Ureter (tissue), 1 donor: ENCODE results near the gene PCDHAC1. TPM values are rescaled to one million over a fixed set of nuclear protein-coding genes. Genes with fewer than 3 reads are reported as not detected.

Experiments used
- DNase-seq: peaks from one replicate; pipeline ENCODE4 v3.0.0-alpha.2; 2020; ENCODE audit warnings: low spot score
- total RNA-seq: library from RNA; stranded (reverse); gene quantifications from one replicate; pipeline ENCODE4 v1.2.4, GENCODE V29; 2023
- donor health status: DM: yes; HTN: yes; CAD: no.

PCDHAC1 gene
- total RNA-seq, 1 donor from 2014 or later = 0.47 TPM

DNA sequence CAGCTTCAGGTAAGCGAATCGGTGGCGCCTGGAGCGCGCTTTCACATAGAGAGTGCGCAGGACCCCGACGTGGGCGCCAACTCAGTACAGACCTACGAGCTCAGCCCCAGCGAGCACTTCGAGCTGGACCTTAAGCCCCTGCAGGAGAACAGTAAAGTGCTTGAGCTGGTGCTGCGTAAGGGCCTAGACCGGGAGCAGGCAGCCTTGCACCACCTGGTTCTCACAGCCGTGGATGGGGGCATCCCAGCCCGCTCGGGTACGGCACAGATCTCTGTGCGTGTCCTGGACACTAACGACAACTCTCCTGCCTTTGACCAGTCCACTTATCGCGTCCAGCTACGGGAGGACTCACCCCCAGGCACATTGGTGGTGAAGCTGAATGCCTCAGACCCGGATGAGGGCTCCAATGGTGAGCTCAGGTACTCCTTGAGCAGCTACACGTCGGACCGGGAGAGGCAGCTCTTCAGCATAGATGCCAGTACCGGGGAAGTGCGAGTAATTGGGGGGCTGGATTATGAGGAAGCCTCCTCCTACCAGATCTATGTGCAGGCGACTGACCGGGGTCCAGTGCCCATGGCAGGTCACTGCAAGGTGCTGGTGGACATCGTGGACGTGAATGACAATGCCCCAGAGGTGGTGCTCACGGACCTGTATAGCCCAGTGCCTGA lies 41.3 kb downstream of the PCDHAC1 start:
- no peak for DNase-seq

DNA sequence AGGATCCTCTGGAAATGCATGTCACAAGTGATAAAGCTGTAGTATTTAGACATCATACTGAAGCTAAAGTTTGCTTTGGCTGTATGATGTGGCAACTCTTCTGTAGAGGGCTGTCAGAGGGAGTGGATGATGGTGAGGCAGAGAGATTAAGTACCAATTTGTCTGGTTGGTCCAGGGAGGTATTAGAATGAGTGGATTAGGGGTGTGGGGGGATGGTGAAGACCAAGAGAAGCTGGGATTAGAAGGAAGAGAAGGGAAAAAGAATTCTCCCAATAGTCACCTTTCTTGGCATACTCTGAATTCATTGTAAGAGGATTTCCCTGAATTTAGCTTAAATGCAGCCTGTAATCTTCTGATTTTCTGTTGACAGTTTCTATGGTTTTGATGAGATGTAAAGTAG lies 43.8 kb downstream of the PCDHAC1 start:
- DNase-seq = no peak

DNA sequence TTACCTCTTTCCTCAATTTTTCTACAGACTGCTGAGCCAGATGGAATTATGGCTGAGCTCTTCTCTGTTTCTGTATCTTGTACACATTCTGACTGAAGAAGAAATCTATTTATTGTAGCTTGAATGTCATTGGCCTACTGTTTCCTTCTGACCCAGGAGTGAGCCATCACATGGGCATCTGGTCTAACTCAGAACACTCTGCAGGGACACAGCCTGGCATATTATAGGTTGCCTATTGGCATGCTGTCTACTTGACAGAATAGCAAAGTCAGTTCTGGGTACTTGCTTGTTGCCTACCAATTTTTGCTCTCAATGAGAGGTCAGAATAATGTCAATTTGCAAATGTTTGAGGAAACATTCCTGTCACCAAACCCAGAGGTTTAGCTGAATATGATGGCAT lies 47.5 kb downstream of the PCDHAC1 start:
- no peak for DNase-seq

DNA sequence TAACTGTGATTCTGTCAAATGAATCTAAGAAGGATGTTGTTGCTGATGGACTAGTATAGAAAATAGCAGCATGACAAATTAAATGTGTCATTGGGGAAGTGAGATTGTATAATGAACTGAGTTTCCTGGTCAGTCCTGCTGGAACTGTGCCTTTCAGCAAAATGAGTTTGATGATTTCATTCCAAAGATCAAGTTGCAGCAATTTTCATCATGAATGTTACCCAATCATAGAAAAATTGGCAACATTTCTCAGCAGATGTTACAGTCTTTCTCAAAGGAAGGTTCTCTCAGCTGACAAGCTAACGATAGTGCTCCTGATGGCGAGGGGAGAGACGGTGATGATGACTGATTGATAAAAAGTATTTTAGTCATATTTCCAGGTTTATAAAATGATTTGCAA lies 50.9 kb downstream of the PCDHAC1 start:
- no peak for DNase-seq

DNA sequence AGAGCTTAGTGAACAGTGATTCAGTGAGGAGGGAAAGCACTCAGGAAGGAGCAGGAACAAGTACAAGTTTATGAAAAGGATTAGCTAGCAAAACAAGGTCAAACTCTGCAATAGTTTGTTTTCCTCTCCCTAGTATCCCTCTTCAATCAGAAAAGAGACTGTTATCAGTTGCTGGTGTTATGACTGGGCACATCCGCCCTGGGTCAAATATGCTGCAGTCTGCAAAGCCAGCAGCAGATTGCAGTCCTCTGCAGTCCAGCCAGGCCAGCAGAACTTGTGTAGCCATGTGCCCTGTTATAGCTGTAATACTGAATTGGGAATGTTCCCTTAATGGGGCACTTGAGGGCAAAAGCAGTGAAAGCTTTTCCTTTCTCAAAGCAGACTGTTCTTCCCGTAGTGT lies 52.2 kb downstream of the PCDHAC1 start:
- DNase-seq = no peak

DNA sequence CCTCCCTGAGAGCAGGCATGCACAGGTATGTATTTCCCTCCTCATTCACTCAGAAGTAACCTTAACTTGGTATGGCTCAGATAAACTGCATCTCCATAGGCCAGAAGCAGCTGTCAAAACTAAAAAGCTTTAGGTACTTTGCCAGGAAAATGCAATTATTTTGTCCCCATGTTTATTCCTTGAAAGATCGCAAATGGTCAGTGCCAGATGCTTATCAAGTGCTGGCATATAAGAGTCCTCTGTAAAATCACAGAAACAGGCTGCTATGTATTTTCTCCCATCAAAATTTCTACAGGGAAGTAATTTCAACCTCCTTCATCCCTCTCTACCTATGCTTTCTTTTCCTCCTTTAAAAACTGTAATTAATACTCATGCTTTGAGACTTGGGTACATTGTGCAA lies 52.9 kb downstream of the PCDHAC1 start:
- no peak for DNase-seq

Other genes starting within 250 kb of the PCDHAC1 start
- gene HARS1, start 234.9 kb upstream of the PCDHAC1 start, total RNA-seq = 57.0 TPM
- gene HARS2, start 234.8 kb upstream of the PCDHAC1 start, total RNA-seq = 34.0 TPM
- gene ZMAT2, start 225.9 kb upstream of the PCDHAC1 start, total RNA-seq = 58.5 TPM
- not detected for gene PCDHA1, start 140.2 kb upstream of the PCDHAC1 start, total RNA-seq
- gene PCDHA2, start 131.4 kb upstream of the PCDHAC1 start, total RNA-seq = not detected
- gene PCDHA3, start 125.2 kb upstream of the PCDHAC1 start, total RNA-seq = 0.31 TPM
- 1.5 TPM for gene PCDHA4, start 119.2 kb upstream of the PCDHAC1 start, total RNA-seq
- gene PCDHA5, start 104.7 kb upstream of the PCDHAC1 start, total RNA-seq = 0.49 TPM
- 0.96 TPM for gene PCDHA6, start 98.3 kb upstream of the PCDHAC1 start, total RNA-seq
- gene PCDHA7, start 92.0 kb upstream of the PCDHAC1 start, total RNA-seq = 1.1 TPM
- gene PCDHA8, start 85.1 kb upstream of the PCDHAC1 start, total RNA-seq = not detected
- 0.34 TPM for gene PCDHA9, start 77.9 kb upstream of the PCDHAC1 start, total RNA-seq
- 1.5 TPM for gene PCDHA10, start 70.4 kb upstream of the PCDHAC1 start, total RNA-seq
- 0.57 TPM for gene PCDHA11, start 57.3 kb upstream of the PCDHAC1 start, total RNA-seq
- 0.89 TPM for gene PCDHA12, start 51.0 kb upstream of the PCDHAC1 start, total RNA-seq
- 0.42 TPM for gene PCDHA13, start 44.2 kb upstream of the PCDHAC1 start, total RNA-seq
- gene PCDHAC2, start 40.2 kb downstream of the PCDHAC1 start, total RNA-seq = 4.0 TPM
- gene PCDHB1, start 125.1 kb downstream of the PCDHAC1 start, total RNA-seq = 0.13 TPM
- gene PCDHB2, start 168.3 kb downstream of the PCDHAC1 start, total RNA-seq = 1.8 TPM
- gene PCDHB3, start 174.2 kb downstream of the PCDHAC1 start, total RNA-seq = 1.1 TPM
- gene PCDHB4, start 195.5 kb downstream of the PCDHAC1 start, total RNA-seq = 2.2 TPM
- 2.9 TPM for gene PCDHB5, start 208.9 kb downstream of the PCDHAC1 start, total RNA-seq
- 1.6 TPM for gene PCDHB6, start 223.8 kb downstream of the PCDHAC1 start, total RNA-seq
- gene PCDHB7, start 246.3 kb downstream of the PCDHAC1 start, total RNA-seq = 2.4 TPM